Measurements from ENCODE around the gene ZNF790. TPM values are rescaled to one million over a fixed set of nuclear protein-coding genes. Genes with fewer than 3 reads are reported as not detected.
A peak's percentile ranks its signal among the peaks of the same experiment; 100 is the strongest.

Gene ZNF790
- total and polyA plus RNA-seq, 2 of the 13 experiments (the other 11 are each of a cell fraction or from before 2014, with no cell fraction given) = 1.3 to 5.3 TPM

DNA sequence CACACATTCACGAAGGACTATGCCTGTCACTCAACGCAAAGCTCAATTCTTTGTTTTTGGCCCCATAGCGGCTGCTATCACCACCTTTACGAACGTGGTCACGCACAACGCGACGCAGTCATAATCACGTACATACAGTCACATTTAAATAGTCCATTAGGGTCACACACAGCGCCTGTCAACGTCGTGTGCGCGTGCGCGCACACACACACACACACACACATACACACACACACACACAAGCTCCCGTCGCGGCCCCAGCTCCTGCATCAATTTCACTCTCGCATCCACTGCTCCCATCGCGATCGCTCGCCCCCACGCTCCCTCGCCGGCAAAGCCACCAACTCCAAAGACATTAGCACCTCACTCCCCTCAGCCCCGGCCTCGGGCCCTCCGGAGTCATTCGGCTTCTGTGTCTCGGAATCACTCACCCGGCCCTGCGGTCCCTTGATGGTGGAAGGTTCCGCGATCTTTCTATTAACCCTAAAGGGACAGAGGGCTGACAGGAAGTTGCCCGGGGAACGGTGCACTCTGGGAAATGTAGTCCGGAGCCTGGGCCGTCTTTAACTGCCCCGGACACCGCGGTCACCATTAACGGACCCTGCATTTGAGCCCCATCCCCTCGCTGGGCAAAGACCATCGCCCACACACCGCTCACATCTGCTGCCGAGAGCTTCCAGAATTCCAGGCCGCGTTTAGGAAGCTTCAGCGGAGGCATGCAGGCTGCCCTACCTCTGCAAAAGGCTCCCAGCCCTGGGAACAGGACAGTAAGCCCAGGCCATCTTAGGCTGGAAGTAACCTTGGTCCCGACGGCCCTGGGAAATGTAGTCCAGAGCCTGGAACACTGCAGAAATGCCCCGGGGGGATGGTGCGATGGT, at the start of gene ZNF790 (continued):
- TF ChIP-seq ZNF180 (CRISPR knock-in tag; IDR thresholded peaks at IDR 0.05; ENCODE audit: borderline replicate concordance, low read depth) (0 out of 2 replicates have a peak, but pooled peaks have one; percentile 79), ZNF282 (IDR thresholded peaks at IDR 0.05; ENCODE audit: partially characterized antibody) (no peak), HOXA5 (CRISPR knock-in tag; IDR thresholded peaks at IDR 0.05) (peak; percentile 87), ZNF773 (CRISPR knock-in tag; IDR thresholded peaks at IDR 0.05; ENCODE audit: borderline replicate concordance) (0 out of 2 replicates have a peak, but pooled peaks have one; percentile 18), ZNF746 (CRISPR knock-in tag; IDR thresholded peaks at IDR 0.05) (no peak), TRIM24 (CRISPR knock-in tag; IDR thresholded peaks at IDR 0.05) (no peak), GATA4 (IDR thresholded peaks at IDR 0.05; ENCODE audit: borderline replicate concordance, low read depth) (no peak), ZSCAN12 (CRISPR knock-in tag; IDR thresholded peaks at IDR 0.05) (no peak), EED (CRISPR knock-in tag; IDR thresholded peaks at IDR 0.05) (peak; percentile 91), NR2F6 (IDR thresholded peaks at IDR 0.05) (peak; percentile 30; the same call in 1 of the 2 replicates), NR2F6 (CRISPR knock-in tag; IDR thresholded peaks at IDR 0.05) (no peak), TBX2 (CRISPR knock-in tag; IDR thresholded peaks at IDR 0.05; ENCODE audit: borderline replicate concordance) (peak; percentile 63), ZNF263 (CRISPR knock-in tag; IDR thresholded peaks at IDR 0.05) (no peak), YY1 (IDR thresholded peaks at IDR 0.05; ENCODE audit: insufficient read depth, insufficient replicate concordance, low read depth, low read length) (peak; percentile 88), ZNF124 (CRISPR knock-in tag; IDR thresholded peaks at IDR 0.05) (no peak; the same call in 1 of the 2 replicates), FOXA3 (CRISPR knock-in tag; IDR thresholded peaks at IDR 0.05) (peak; percentile 34; the same call in 1 of the 2 replicates), CHCHD3 (CRISPR knock-in tag; IDR thresholded peaks at IDR 0.05) (no peak), RFXAP (CRISPR knock-in tag; IDR thresholded peaks at IDR 0.05; ENCODE audit: borderline replicate concordance) (no peak; the same call in 1 of the 2 replicates), MYC (CRISPR knock-in tag; IDR thresholded peaks at IDR 0.05; ENCODE audit: borderline replicate concordance) (0 out of 2 replicates have a peak, but pooled peaks have one; percentile 54), IKZF4 (CRISPR knock-in tag; IDR thresholded peaks at IDR 0.05; ENCODE audit: borderline replicate concordance, low read depth, not compliant biosample characterization) (no peak)
- TF ChIP-seq, protein P1, sequence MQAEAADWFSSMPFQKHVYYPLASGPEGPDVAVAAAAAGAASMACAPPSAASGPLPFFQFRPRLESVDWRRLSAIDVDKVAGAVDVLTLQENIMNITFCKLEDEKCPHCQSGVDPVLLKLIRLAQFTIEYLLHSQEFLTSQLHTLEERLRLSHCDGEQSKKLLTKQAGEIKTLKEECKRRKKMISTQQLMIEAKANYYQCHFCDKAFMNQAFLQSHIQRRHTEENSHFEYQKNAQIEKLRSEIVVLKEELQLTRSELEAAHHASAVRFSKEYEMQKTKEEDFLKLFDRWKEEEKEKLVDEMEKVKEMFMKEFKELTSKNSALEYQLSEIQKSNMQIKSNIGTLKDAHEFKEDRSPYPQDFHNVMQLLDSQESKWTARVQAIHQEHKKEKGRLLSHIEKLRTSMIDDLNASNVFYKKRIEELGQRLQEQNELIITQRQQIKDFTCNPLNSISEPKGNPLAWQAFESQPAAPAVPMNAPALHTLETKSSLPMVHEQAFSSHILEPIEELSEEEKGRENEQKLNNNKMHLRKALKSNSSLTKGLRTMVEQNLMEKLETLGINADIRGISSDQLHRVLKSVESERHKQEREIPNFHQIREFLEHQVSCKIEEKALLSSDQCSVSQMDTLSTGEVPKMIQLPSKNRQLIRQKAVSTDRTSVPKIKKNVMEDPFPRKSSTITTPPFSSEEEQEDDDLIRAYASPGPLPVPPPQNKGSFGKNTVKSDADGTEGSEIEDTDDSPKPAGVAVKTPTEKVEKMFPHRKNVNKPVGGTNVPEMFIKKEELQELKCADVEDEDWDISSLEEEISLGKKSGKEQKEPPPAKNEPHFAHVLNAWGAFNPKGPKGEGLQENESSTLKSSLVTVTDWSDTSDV (CRISPR knock-in tag; IDR thresholded peaks at IDR 0.05) = no peak
- TF ChIP-seq, protein P2, sequence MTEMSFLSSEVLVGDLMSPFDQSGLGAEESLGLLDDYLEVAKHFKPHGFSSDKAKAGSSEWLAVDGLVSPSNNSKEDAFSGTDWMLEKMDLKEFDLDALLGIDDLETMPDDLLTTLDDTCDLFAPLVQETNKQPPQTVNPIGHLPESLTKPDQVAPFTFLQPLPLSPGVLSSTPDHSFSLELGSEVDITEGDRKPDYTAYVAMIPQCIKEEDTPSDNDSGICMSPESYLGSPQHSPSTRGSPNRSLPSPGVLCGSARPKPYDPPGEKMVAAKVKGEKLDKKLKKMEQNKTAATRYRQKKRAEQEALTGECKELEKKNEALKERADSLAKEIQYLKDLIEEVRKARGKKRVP (CRISPR knock-in tag; IDR thresholded peaks at IDR 0.05) = 0 out of 4 replicates have a peak, but pooled peaks of 1 of the 2 experiments have one; percentile 5
- TF ChIP-seq, protein P3, sequence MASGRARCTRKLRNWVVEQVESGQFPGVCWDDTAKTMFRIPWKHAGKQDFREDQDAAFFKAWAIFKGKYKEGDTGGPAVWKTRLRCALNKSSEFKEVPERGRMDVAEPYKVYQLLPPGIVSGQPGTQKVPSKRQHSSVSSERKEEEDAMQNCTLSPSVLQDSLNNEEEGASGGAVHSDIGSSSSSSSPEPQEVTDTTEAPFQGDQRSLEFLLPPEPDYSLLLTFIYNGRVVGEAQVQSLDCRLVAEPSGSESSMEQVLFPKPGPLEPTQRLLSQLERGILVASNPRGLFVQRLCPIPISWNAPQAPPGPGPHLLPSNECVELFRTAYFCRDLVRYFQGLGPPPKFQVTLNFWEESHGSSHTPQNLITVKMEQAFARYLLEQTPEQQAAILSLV (CRISPR knock-in tag; IDR thresholded peaks at IDR 0.05; ENCODE audit: borderline replicate concordance) = peak; percentile 64; the same call in 1 of the 2 replicates
- TF ChIP-seq, protein P4, sequence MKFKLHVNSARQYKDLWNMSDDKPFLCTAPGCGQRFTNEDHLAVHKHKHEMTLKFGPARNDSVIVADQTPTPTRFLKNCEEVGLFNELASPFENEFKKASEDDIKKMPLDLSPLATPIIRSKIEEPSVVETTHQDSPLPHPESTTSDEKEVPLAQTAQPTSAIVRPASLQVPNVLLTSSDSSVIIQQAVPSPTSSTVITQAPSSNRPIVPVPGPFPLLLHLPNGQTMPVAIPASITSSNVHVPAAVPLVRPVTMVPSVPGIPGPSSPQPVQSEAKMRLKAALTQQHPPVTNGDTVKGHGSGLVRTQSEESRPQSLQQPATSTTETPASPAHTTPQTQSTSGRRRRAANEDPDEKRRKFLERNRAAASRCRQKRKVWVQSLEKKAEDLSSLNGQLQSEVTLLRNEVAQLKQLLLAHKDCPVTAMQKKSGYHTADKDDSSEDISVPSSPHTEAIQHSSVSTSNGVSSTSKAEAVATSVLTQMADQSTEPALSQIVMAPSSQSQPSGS (CRISPR knock-in tag; IDR thresholded peaks at IDR 0.05) = no peak; the same call in 1 of the 2 replicates
